Adrenal gland (tissue), 12 donors: Measurements from ENCODE around the gene MED27. TPM values are rescaled to one million over a fixed set of nuclear protein-coding genes. Genes with fewer than 3 reads are reported as not detected.

Experiments used
- DNase-seq, 7 donors: peaks; one replicate each; pipeline ENCODE4 v3.0.0-alpha.2; 2019 to 2020
- H3K27ac ChIP-seq, 5 donors: fragments of 200-600 bp; sonication (generic) in 4 of 5; 1 replicate in 3 of 5; 2 replicates in 2 of 5; pipeline versions ENCODE4 v1.5.1 to v1.8.0; 2016 to 2020; ENCODE audit warnings: mild to moderate bottlenecking in 1 of 5
- H3K27me3 ChIP-seq: fragments of 200-600 bp; 2 replicates; pipeline ENCODE4 v1.8.0; 2021
- H3K36me3 ChIP-seq, 2 donors: fragments of 200-600 bp; replicated peaks in 1 of 2; 1 replicate in 1 of 2; 2 replicates in 1 of 2; pipeline versions ENCODE4 v1.5.1 to v1.8.0; 2018 to 2022
- H3K4me1 ChIP-seq, 2 donors: fragments of 200-600 bp; replicated peaks in 1 of 2; 1 replicate in 1 of 2; 2 replicates in 1 of 2; pipeline versions ENCODE4 v1.5.1 to v1.8.0; 2018 to 2021
- H3K4me3 ChIP-seq, 4 donors: fragments of 200-600 bp; sonication (generic) in 3 of 4; one replicate each; pipeline ENCODE4 v1.5.1; 2016 to 2018
- H3K9me3 ChIP-seq, 3 donors: fragments of 200-600 bp; sonication (generic) in 1 of 3; replicated peaks in 1 of 3; 1 replicate in 2 of 3; 2 replicates in 1 of 3; pipeline versions ENCODE4 v1.5.1 to v1.8.0; 2016 to 2021
- POLR2A ChIP-seq, 2 donors: fragments of 450-650 bp; IDR thresholded peaks; one replicate each; pipeline ENCODE4 v1.6.1; 2017; ENCODE audit warnings: antibody characterized with exemption in 2 of 2, mild to moderate bottlenecking in 2 of 2, moderate library complexity in 1 of 2
- WGBS, 4 donors: extraction: QIAGEN DNeasy Blood & Tissue Kit in 2 of 4; methylation state at CpG; one replicate each; pipeline versions ENCODE4 v1.1.5 to v1.1.7; 2013 to 2017; 5-methylcytosine and 5-hydroxymethylcytosine counted together
- intact Hi-C, 2 donors: fragments of 100-400 bp; cut with DNase I; formaldehyde crosslinking; loops; one replicate each; pipeline versions ENCODE4 v1.14.1 to v1.15.0; 2022 to 2023
- polyA plus RNA-seq, 3 donors: library from polyadenylated mRNA; stranded (reverse); fragments of 200-250 nt in 2 of 3; fragments of 350-450 nt in 1 of 3; fragmentation: Illumina TruSeq in 1 of 3; extraction: RNeasy Lipid Tissue Mini Kit (QIAGEN cat#74804) in 1 of 3; gene quantifications; one replicate each; pipeline ENCODE4 v1.2.3, GENCODE V29; 2013 to 2014
- total RNA-seq, 9 donors: library from RNA; depleted of rRNA in 4 of 9; stranded (reverse); fragments of >200 nt in 4 of 9; fragments of 120-200 nt in 1 of 9; fragmentation: NEBNext Ultra II Directional in 1 of 9; extraction: Animal tissue kit (Norgen Biotek cat#: 25700) in 1 of 9; gene quantifications; one replicate each; pipeline versions ENCODE4 v1.1.0 to v1.2.4, GENCODE V29; 2013 to 2023
- TF ChIP-seq, protein P1 (sequence below), 6 experiments: fragments of 450-650 bp in 4 of 6; fragments of 200-600 bp in 2 of 6; sonication (generic) in 1 of 6; IDR thresholded peaks; 1 replicate in 5 of 6; 2 replicates in 1 of 6; pipeline versions ENCODE4 v1.5.1 to v1.8.0; 2016 to 2021; ENCODE audit warnings: antibody characterized with exemption in 6 of 6, mild to moderate bottlenecking in 2 of 6, moderate library complexity in 1 of 6
- donor health status: healthy with polysubstance abuse.
- donor health status: Bipolar disorder and iron deficiency.
- donor health status: DM: yes; HTN: yes; CAD: no.
- donor health status: DM: no; HTN: no; CAD: no.
- donor health status: DM: no; HTN: no; CAD: no.
- donor health status: DM: yes; HTN: yes; CAD: no.

Gene MED27
- total and polyA plus RNA-seq, 12 donors: 12.2 to 37.4 (median 15.9) TPM

DNA sequence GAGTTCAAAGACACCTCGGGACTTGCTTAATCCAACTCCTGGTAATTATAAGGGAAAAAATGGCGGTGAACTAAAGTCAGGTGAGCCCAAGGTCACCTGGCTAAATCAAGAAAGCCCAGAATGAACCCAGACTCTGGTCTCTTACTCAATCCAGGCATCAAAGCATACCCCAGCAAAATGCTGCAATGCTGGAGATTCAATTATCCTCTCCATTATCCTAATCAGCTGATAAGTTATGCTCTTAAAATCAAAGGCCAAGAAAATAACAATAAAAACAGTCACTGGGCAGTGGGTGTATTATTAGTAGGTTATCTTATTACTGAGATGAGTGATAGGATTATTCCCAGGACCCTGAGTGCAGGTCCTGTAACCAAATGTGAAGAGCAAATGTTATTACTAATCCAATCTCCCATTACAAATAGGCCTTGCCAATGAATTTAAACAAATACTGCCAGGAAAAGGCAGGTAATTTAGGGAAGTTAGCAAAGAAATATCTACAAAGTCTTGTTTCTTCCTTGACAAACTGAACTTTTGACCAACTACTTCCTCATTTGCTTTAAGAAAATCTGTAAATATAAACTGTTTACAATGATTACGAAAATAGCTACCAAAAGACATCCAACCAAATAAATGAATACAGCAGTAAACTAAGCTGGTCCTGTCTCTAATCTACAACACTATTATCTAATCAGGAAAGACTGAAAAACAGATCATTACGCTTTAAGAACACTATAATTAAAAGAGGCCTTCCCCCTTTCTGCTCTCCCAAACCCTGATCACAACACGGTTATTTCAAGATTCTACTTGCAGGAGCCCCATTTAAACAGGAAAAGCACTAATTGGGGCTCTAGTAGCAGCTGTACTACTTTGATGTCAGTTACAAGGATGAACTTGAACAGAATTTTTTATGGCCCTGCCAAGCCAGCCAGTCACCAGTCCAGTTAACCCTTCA is 103.2 kb downstream of the MED27 start:
- H3K9me3 ChIP-seq: no peaks in the 10 kb centered on the region
- no peaks in the 10 kb centered on the region for H3K27me3 ChIP-seq
- WGBS, 4 donors: 71 to 82% (median 74%) methylated on average over 5 of the region's 5 CpGs
- TF ChIP-seq POLR2A (IDR thresholded peaks at IDR 0.05): no peak
- TF ChIP-seq, protein P1, sequence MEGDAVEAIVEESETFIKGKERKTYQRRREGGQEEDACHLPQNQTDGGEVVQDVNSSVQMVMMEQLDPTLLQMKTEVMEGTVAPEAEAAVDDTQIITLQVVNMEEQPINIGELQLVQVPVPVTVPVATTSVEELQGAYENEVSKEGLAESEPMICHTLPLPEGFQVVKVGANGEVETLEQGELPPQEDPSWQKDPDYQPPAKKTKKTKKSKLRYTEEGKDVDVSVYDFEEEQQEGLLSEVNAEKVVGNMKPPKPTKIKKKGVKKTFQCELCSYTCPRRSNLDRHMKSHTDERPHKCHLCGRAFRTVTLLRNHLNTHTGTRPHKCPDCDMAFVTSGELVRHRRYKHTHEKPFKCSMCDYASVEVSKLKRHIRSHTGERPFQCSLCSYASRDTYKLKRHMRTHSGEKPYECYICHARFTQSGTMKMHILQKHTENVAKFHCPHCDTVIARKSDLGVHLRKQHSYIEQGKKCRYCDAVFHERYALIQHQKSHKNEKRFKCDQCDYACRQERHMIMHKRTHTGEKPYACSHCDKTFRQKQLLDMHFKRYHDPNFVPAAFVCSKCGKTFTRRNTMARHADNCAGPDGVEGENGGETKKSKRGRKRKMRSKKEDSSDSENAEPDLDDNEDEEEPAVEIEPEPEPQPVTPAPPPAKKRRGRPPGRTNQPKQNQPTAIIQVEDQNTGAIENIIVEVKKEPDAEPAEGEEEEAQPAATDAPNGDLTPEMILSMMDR (IDR thresholded peaks at IDR 0.05): no peak
- H3K36me3 ChIP-seq: no peaks in the 10 kb centered on the region
- DNase-seq: no peak
- intact Hi-C loops: no loop called here
- H3K4me1 ChIP-seq: peaks cover 0 to 8% of the 10 kb centered on the region in 2 donors
- no peak overlapping the region for H3K4me3 ChIP-seq
- no peak overlapping the region for H3K27ac ChIP-seq

DNA sequence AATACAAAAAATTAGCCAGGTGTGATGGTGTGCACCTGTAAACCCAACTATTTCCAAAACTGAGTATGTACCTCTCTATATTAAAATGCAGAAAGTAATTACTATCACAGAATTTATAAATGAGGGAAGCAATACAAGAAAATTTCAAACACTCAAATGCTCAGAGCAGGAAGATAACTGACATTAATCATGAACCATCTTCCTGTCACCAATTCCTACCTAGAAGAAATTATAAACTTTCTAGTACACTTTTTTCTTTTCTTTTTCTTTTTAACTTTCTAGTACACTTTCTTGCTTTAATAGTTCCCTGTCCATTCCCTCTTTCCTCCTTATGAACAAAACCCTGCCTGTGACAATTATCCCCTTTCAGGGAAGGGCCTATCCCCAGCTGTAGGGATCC is 106.8 kb downstream of the MED27 start:
- peaks cover 0 to 8% of the 10 kb centered on the region in 2 donors for H3K4me1 ChIP-seq
- intact Hi-C loops: no loop called here
- H3K4me3 ChIP-seq: no peak overlapping the region
- no peaks in the 10 kb centered on the region for H3K9me3 ChIP-seq
- H3K27me3 ChIP-seq: no peaks in the 10 kb centered on the region
- TF ChIP-seq POLR2A (IDR thresholded peaks at IDR 0.05): no peak
- TF ChIP-seq, protein P1 (IDR thresholded peaks at IDR 0.05): no peak
- DNase-seq: no peak
- no peak overlapping the region for H3K27ac ChIP-seq
- H3K36me3 ChIP-seq: no peaks in the 10 kb centered on the region

DNA sequence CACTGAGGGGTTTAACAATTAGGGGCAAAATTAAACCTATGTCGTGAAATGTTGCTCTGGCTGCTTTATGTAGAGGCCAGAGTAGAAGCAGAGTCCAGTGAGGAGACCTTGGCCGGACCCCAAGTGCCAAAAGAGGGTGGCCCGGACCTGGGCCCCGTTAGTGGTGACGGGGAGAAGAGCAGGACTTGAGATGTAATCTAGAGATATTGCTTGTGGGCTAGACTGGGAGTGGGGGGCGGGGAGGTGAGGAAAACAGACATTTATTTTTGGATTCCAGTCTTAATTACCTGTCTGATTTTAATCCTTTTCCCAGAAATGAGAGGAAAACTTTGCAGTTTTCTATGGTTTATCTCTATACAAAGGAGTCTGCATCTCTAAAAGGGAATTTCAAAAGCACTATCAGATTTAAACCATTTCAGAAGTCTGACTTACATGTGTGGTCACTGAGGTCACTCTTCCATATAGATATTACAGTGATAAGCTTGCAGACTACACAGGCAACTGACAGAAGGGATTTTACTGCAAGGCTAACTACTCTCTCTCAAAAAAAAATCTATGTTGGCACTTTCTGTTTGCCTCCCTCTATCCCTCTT is 108.1 kb downstream of the MED27 start:
- Histone ChIP-seq H3K27me3 (no peaks in the 10 kb centered on the region), H3K9me3 (no peaks in the 10 kb centered on the region), H3K4me1 (peaks cover 0 to 8% of the 10 kb centered on the region in 2 donors), H3K4me3 (no peak overlapping the region), H3K36me3 (no peaks in the 10 kb centered on the region), H3K27ac (no peak overlapping the region)
- intact Hi-C loops: no loop called here
- WGBS, 4 donors: 90 to 99% (median 97%) methylated on average over 6 of the region's 6 CpGs
- TF ChIP-seq, protein P1 (IDR thresholded peaks at IDR 0.05): no peak
- no peak for TF ChIP-seq POLR2A (IDR thresholded peaks at IDR 0.05)
- no peak for DNase-seq

DNA sequence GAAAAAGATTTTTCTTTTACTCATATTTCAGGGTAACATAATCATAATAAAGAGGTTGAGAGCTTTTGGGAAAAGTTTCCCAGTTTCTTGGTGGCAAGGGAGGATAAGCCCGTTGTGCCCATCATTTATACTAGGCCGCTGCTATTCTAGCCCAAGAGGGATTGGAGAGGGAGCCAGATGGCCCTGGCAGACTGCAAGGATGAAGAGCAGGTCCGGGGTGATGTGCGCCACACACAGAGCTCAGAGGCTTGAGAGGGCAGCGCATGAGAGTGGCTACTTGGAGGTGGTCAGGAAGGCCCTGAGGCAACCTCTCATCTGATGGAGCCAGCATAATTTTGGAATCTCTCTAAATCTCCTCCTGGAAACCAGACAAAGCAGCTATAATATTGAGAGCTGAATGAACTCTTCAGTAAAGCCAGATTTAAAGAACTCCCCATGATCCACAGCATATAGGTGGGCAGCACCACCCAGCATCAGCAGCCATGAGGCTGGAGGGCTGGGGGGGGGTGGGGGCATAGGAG is 110.1 kb downstream of the MED27 start:
- H3K27me3 ChIP-seq: no peaks in the 10 kb centered on the region
- H3K27ac ChIP-seq: no peak overlapping the region
- intact Hi-C loops: no loop called here
- H3K4me3 ChIP-seq: no peak overlapping the region
- H3K9me3 ChIP-seq: no peaks in the 10 kb centered on the region
- H3K36me3 ChIP-seq: no peaks in the 10 kb centered on the region
- no peak for DNase-seq
- H3K4me1 ChIP-seq: no peaks in the 10 kb centered on the region
- TF ChIP-seq, protein P1 (IDR thresholded peaks at IDR 0.05): no peak
- TF ChIP-seq POLR2A (IDR thresholded peaks at IDR 0.05): no peak
- 93 to 97% (median 95%) methylated on average over 5 of the region's 5 CpGs for WGBS, 4 donors
